ENCODE results near the gene PARL. TPM values are rescaled to one million over a fixed set of nuclear protein-coding genes. Genes with fewer than 3 reads are reported as not detected.

The PARL gene, protein sequence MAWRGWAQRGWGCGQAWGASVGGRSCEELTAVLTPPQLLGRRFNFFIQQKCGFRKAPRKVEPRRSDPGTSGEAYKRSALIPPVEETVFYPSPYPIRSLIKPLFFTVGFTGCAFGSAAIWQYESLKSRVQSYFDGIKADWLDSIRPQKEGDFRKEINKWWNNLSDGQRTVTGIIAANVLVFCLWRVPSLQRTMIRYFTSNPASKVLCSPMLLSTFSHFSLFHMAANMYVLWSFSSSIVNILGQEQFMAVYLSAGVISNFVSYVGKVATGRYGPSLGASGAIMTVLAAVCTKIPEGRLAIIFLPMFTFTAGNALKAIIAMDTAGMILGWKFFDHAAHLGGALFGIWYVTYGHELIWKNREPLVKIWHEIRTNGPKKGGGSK
- total RNA-seq = 34.0 and 36.0 TPM in 2 replicates

DNA sequence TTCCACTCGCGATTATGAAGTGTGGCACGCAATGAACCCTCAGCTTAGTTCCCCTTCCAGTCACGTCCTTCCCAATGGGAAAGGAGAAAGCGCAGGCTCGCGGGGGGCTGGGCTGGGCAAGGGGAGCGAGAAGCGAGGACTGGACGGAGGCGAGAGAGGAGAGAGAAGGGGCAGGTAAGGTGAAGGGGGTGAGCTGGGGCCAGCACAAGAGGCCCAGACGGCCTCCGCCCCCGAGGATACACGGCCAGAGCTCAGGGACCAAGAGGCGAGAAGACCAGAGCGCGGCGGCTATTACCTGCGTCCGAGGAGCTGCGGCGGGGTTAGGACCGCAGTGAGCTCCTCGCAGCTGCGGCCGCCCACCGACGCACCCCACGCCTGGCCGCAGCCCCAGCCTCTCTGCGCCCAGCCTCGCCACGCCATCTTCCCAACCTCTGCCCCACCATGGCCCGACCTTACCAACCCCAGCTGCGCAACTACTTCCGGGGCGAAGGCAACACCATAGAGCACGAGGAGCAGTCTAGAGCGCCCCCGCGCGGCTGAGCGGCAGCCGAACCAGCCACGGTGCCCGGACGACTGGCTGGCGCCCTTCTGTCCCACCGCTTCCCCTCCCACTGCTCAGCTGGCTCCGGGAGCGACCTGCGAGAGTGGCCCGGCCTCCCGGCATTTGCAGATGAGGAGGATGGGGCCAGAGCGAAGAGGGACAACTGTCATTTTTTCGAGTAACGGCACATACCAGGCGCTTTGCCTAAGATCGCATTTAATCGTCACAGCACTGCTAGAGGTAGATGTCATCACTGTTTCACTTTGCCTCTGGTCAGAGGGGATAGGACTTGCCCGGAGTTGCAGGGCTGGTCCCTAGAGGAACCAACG is at the start of gene PARL:
TSS of gene PARL (minus strand) at position 454 of the 870 bp plus-strand sequence. CDS start at position 420, 34 bp downstream.

DNA sequence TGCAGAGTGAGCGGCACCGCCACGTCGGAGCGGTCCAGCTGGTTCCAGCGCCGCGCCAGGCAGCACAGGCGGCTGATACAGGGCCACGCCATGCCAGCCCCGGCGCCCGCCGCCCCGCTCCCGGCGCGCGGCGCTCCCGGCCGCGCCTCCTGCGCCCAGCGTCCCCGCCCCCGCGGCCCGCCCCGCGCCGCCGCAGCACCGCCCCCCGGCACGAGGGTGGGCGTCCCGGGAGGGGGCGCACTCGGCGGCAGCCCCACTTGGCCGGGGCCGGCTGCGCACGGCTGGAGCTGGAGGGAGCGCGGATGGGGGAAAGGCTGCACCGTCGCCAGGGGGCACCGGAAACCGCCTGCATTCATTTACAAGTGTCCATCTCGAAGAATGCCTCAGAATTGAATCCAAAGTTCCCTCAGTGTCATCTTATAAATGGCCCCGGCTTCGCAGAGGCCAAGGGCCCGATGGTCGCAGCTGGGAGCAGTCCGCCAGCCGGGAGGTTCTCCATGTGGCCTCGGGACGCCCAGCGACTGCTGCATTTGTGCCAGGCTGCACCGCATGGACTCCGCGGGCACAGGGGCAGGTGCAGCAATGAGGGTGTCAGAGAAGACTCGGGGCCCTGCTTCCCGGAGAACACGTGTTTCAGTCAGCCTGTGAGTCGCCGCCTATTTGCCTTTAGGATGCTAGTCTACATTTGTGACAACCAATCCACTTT is 59.1 kb downstream of the PARL start, which contains the start of gene MAP6D1:
TSS of gene MAP6D1 (minus strand) at position 122 of the 706 bp plus-strand sequence. CDS start at position 92, 30 bp downstream.

Other genes with a start within 250 kb of the PARL start
- 59.0 and 102 TPM in 2 replicates for gene KLHL24, start 249.3 kb downstream of the PARL start, total RNA-seq
- 22.4 and 34.9 TPM in 2 replicates for gene YEATS2, start 187.1 kb downstream of the PARL start, total RNA-seq
- 1.2 and 2.1 TPM in 2 replicates for gene MAP6D1, start 59.3 kb downstream of the PARL start, total RNA-seq
- 14.7 and 18.3 TPM in 2 replicates for gene ABCC5, start 133.0 kb upstream of the PARL start, total RNA-seq
- not detected in 2 replicates for gene HTR3D, start 146.9 kb upstream of the PARL start, total RNA-seq
- not detected in 2 replicates for gene HTR3C, start 168.2 kb upstream of the PARL start, total RNA-seq
- gene HTR3E, start 212.2 kb upstream of the PARL start, total RNA-seq = not detected in 2 replicates

All from tracheal epithelial cell (primary cell).